RPMI7951 (cell line): ENCODE data around the gene STK11IP. TPM values are rescaled to one million over a fixed set of nuclear protein-coding genes. Genes with fewer than 3 reads are reported as not detected.

ENCODE experiments used
- DNase-seq: peaks from one replicate; pipeline ENCODE4 v3.0.0-alpha.2; 2012; ENCODE audit warnings: low read depth
- total RNA-seq: library from RNA; depleted of rRNA; stranded (reverse); fragments of >200 nt; shearing (Covaris generic); gene quantifications from 2 replicates; pipeline ENCODE4 v1.2.3, GENCODE V29; 2014

STK11IP gene
- total RNA-seq, 1 experiment from 2014 or later: 20.7 TPM

- no peak for DNase-seq
Observed at GRCh38 chr2:219633276-219634065, 35.8 kb downstream of the STK11IP start.

DNA sequence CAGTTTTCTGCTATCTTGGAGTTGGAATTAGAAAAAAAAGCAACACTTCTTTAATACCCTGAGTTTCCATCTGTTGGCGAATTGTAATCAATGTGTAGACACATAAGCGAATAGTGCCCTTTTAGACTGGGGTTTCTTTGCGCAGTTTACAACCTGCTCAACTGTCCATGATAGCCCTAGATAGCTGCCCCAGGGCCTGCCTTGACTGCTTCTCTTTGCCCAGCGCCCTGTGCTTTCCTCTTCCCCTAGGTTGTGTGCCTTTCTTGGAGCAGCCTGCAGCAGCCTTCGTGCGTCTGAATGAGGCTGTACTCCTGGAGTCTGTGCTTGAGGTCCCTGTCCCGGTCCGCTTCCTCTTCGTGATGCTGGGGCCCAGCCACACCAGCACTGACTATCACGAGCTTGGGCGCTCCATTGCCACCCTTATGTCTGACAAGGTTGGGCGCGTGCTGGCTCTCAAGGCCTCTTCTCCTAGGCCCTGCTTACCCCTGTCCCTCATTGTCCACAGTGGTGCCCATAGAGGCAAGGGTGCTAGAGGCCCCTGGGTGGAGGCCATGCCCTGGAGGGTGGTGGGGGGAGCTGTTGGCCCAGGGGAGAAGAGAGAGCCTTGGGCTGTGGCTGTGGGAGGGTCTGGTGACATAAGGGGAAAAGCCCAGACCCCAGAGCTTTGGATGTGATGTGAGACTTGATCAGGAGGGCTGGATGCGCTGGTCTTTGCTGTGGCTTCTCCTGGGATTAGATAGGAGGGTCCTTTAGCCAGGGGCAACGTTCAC lies 36.7 kb downstream of the STK11IP start:
- DNase-seq: no peak

GRCh38 chr2:219634951-219635751 lies 37.5 kb downstream of the STK11IP start:
- no peak for DNase-seq

GRCh38 chr2:219636144-219636915 lies 38.7 kb downstream of the STK11IP start:
- no peak for DNase-seq

DNA sequence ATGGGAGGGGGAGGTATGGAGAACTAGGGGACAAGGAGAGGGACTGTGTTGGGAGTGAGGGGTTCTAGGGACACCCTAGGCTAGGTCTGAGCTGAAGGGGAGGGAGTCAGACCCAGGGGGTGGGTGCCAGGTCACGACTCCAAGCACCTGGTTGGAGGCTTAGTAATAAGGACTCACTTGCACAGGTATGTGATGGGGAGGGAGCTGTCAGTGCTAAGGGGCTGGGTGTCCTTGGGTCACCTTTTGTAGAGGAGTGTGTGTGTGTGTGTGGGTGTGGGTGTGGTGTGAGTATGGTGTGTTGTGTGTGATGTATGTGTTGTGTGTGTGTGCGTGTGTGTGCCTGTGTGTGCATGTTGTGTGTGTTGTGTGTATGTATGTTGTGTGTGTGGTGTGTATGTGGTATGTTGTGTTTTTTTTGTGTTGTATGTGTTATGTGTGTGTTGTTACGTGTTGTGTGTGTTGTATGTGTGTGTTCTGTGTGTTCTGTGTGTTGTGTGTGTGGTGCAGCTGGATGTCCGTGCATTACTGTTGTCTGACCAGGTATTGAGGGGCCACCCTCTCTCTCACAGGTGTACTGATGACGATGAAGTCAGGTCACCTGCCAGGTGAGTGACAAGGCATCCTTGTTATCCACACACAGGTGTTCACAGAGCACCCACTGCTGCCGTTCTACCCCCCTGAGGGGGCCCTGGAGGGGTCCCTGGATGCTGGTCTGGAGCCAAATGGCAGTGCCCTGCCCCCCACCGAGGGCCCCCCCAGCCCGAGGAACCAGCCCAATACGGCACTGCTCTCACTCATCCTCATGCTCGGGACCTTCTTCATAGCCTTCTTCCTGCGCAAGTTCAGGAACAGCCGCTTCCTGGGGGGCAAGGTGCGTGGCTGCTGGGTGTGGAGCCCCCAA lies 39.5 kb downstream of the STK11IP start:
- DNase-seq: no peak

DNA sequence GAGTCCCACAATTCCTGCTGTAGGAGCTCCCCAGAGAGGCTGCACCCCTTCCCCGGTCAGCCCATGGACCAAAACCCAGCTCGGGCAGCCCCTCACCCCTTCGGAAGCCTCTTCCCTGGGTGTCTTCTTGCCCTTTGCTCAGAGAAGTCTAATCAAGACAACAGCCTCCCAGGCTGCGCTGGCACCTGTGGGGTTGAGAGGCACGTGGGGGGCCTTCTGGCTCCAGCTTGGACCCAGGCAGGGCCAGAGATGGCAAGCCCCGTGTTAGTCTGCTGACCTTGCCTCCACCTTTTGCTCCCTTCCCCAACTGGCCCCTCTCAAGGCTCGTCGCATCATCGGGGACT lies 40.2 kb downstream of the STK11IP start:
- no peak for DNase-seq

GRCh38 chr2:219638217-219638947 lies 40.7 kb downstream of the STK11IP start:
- DNase-seq: no peak

GRCh38 chr2:219638948-219639755 lies 41.5 kb downstream of the STK11IP start:
- DNase-seq: peak; percentile 25

GRCh38 chr2:219641390-219642068 lies 43.9 kb downstream of the STK11IP start:
- DNase-seq: no peak

GRCh38 chr2:219642069-219642454 lies 44.4 kb downstream of the STK11IP start:
- no peak for DNase-seq

DNA sequence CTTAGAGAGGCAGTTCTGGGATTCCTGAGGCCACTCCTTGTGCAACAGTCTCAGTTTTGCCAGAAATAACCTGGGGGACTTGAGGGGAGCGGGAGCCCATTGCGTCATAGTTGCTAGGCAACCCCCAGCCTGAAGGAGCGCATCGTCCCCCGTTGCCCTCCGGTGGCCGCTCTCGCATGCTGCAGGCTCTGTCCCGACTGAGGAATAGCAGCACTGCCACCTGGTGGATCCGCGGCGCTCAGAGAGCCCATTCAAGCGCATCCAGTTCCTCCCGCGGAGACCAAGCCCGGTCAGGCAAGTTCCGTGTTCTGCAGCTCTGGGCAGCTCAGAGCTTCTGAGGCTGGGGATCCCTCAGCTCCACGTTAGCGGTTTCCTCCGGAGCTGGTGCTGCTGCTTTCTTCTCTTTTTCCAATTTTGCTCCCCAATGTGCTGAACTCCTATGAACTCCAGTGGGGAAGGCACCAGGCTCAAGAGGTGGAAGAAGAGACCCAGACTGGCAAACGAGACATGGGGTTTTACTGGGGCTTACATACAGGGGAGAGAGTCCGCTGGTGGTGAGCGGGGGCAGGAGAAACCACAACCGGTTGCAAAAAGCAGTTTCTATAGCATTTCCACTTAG lies 44.9 kb downstream of the STK11IP start:
- peak; percentile 92 for DNase-seq

DNA sequence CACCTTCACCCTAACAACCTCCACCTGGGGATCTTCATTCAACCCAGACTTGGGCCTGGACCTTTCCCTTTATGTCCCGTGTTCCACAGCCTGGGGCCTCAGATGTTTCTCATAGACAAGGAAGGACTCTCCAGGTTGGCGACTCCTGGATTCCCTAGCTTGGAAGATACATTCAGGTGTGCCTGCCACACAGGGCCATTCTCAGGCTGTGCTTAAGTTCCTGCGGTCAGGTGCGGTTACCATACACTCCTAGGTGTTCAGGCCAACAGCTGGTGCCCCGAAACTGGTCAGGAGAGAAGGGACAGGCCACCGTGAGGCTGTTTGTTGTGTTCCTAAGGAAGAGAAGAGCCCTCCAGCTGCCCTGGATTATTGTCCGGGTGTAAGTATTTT lies 45.4 kb downstream of the STK11IP start:
- DNase-seq: no peak

DNA sequence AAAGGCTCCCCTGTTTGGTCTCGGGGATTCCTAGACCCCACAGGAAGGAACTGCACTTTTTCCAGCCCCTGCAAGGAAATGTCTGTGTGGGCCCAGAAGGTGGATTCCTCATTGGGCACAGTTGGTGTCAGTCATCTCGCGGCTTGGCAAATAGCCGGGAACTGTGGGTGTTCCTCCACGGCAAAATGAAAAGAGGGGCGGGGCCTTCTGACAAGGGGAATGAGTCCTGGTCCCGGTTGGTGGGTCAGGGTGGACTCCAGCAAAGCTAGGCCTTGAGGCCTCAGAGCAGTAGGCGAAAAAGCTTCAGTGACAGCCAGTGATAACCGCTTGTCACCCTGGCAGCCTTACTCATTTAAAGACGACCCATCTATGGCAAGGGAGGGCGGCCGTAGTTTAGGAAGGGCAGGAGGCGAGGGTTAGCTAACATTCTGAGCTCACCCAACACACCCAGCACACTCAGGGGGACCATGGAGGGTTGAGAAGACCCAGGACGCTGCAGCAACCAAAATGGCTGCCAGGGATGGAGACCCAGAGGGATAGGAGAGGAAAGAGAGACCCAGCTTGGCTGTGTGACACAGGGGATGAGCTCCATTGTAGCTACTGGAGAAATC lies 46.2 kb downstream of the STK11IP start:
- DNase-seq: no peak

- DNase-seq: peak; percentile 77
Observed at GRCh38 chr2:219644801-219645480, 47.3 kb downstream of the STK11IP start.

DNA sequence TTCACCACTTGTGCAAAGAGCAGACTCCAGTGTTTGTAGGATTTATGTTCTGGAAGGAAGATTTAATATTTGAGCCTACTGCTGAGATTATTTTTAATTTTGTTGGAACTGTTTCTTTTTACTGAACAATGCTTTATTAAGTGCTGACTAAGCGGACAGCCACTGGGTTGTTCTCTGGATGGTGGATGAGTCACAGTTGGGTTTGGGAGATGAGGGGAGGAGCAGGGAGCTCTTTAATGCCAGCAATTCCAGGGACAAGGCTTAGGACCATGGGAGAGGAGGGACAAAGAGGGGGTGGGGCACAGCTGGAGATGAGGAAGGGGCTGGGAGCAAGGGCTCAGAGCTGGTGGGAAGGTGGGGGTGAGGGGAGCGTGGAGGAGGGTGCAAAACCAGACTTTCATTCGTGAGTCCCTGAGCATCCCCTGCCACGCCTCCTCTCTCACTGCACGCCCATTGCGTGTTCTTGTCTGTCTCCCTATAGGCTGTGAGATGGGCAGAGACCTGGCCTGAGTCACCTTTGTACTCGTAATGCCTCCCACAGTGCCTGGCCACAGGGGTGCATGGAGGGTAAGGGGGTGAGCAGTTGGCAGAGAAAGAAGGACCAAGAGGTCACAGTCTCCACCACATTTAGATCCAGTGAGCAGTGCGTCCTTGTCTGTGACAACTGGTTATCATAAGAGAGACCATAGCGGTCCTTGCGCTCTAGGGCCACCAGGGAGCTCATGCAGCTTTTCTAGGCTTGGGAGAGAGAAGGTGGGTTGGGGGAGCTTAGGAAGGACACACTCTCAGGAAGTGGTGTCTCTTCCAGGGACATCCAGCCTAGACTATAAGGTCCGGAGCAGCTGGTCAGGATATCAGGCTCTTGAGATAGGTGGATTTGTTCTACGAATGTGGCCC lies 48.2 kb downstream of the STK11IP start:
- peak; percentile 85 for DNase-seq

GRCh38 chr2:219648176-219648575 lies 50.5 kb downstream of the STK11IP start:
- no peak for DNase-seq
